GM13977 (cell line): ENCODE data around the gene RAB40B.
A peak's percentile ranks its signal among the peaks of the same experiment; 100 is the strongest.

Experiments
- DNase-seq: peaks from one replicate; pipeline ENCODE4 v3.0.0; 2012; ENCODE audit warnings: low spot score
- in situ Hi-C: fragments of 300-500 bp; cut with MboI; formaldehyde crosslinking; loops from one replicate; pipeline ENCODE4 v1.12.0; 2022; ENCODE audit warnings: low sequenced_read_pairs, low pct_unique_long_range_greater_than_20kb, mixed read lengths, inconsistent platforms; ENCODE audit not compliant: unreplicated experiment
- TF ChIP-seq, protein P1 (sequence below): IDR thresholded peaks from 2 replicates; pipeline ENCODE4 v1.5.1; 2012; ENCODE audit warnings: mild to moderate bottlenecking, control low read depth; ENCODE audit not compliant: insufficient read depth; ENCODE audit errors: extremely low read depth, missing control alignments

RAB40B gene

GRCh38 chr17:82710499-82711232, 12.2 kb upstream of the RAB40B start:
- in situ Hi-C loops: no loop called here
- TF ChIP-seq, protein P1, sequence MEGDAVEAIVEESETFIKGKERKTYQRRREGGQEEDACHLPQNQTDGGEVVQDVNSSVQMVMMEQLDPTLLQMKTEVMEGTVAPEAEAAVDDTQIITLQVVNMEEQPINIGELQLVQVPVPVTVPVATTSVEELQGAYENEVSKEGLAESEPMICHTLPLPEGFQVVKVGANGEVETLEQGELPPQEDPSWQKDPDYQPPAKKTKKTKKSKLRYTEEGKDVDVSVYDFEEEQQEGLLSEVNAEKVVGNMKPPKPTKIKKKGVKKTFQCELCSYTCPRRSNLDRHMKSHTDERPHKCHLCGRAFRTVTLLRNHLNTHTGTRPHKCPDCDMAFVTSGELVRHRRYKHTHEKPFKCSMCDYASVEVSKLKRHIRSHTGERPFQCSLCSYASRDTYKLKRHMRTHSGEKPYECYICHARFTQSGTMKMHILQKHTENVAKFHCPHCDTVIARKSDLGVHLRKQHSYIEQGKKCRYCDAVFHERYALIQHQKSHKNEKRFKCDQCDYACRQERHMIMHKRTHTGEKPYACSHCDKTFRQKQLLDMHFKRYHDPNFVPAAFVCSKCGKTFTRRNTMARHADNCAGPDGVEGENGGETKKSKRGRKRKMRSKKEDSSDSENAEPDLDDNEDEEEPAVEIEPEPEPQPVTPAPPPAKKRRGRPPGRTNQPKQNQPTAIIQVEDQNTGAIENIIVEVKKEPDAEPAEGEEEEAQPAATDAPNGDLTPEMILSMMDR: peak; percentile 1
- DNase-seq: no peak

- TF ChIP-seq, protein P1: no peak
- in situ Hi-C loops: no loop called here
- DNase-seq: no peak
These were observed 11.4 kb upstream of the RAB40B start for GRCh38 chr17:82709676-82710498.

GRCh38 chr17:82709024-82709675, 10.7 kb upstream of the RAB40B start:
- in situ Hi-C loops: no loop called here
- no peak for DNase-seq
- TF ChIP-seq, protein P1: no peak

DNA sequence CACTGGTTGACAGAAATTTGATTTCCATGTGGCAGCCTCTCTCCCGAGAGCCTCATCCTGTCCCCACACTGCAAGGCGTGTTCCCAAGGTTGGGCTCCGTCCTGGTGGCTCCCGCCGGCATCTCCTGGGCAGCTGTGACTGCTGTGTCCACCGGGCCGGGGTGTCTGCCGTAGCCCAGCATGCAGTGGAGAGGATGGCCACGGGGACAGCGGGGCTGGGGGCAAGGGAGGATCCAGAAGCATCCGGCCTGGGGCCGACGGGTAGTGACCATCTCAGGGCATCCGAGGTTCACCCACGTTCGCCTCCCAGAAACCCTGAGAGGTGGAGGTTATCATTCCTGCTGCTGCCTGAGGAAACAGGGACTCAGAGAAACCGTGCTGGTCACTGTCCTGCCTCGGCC, 7.3 kb upstream of the RAB40B start:
- in situ Hi-C loops: no loop called here
- DNase-seq: no peak
- TF ChIP-seq, protein P1: no peak

- TF ChIP-seq, protein P1: no peak
- DNase-seq: no peak
- in situ Hi-C loops: no loop called here
These were observed 6.4 kb upstream of the RAB40B start for GRCh38 chr17:82704886-82705285.

DNA sequence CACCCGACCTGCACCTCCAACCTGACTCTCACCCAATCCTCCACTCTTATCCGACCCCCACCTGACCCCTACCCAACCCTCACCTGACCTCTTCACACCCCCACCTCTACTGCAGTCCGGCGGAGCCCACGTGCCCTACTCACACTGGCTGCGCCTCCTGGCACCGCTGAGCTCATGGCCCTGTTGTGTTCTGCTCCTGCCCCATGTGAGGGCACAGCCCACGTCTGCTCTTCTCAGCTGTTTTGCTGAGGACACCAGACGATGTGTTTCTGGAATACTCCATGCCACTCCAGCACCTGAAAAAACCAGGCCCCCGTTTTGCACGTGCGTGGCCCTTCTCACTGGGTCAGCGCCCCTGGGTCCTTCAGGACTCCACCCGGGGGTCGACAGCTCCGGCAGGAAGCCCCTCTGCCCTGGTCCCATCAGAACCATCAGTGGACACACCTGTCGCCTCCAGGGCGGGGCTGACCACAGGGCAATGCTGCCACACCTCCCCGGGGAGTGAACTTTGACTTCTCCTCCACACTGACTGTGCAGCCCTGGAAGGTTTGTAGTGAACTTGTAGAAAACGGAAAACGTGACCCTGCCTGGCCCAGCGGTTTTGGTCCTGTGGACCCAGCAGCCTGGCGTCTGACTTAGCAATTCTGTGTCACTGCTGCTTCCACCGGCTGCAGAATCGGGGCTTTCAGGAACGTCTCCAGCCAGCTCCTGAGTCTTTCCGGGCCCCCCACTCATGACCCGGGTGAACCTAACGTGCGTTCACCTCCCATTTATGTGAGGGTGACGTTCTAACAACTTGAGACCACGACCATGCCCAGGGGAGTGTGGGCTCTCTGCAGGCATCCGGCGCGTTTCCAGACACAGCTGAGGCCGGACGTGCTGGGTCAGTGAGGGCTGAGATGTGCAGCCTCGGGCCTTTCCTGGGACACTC, 5.7 kb upstream of the RAB40B start:
- in situ Hi-C loops: no loop called here

More for the DNA sequence above, 5.7 kb upstream of the RAB40B start:
- no peak for DNase-seq
- TF ChIP-seq, protein P1: no peak
